HG02840 (cell line): ENCODE results near the gene GABRA1.

Experiments used
- ATAC-seq: cut with Tn5 transposase; IDR thresholded peaks from one replicate; pipeline ENCODE4 v1.9.1; 2021; ENCODE audit warnings: mild to moderate bottlenecking, moderate library complexity, moderate number of reproducible peaks; ENCODE audit not compliant: unreplicated experiment, low FRiP score

The GABRA1 gene

DNA sequence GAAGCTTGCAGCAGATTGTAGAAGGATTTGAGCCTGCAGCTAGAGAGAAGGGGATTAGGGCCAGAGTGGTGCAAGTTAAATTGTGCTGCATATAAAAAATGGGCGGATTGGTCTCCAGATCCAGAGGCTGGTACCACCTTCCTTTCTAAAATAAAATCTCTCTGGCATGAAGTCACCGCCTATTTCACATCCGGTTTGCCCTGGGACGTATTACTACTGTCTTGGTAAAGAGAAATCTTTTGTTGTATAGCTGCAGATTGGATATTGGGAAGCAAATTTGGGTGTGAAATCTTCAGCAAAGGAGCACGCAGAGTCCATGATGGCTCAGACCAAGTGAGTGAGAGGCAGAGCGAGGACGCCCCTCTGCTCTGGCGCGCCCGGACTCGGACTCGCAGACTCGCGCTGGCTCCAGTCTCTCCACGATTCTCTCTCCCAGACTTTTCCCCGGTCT, at the start of gene GABRA1:
TSS of gene GABRA1 (plus strand) at position 180 of the 451 bp plus-strand sequence. CDS start 2,691 bp downstream, outside the sequence.
- no peak for ATAC-seq

GRCh38 chr5:161799316-161799715, 48.6 kb upstream of the GABRA1 start:
- no peak for ATAC-seq

DNA sequence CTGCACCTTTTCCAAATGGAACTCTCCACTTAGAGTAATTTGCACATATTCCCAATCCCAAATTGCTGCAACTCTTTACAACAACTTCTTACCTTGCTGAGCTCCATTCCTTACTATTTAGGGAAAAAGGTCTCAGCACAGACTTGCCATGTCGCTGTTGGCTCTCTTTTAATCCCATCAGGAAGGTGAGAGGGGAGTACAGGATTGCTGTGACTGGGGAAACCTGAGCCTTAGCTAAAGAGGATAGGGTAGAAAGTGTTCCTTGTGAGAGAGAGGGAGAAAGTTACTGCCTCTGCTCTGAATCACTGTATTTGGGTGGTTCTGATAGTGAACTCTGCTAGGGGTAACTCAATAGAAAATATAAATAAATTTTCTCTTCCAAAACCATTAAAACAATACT, 43.7 kb upstream of the GABRA1 start:
- no peak for ATAC-seq

DNA sequence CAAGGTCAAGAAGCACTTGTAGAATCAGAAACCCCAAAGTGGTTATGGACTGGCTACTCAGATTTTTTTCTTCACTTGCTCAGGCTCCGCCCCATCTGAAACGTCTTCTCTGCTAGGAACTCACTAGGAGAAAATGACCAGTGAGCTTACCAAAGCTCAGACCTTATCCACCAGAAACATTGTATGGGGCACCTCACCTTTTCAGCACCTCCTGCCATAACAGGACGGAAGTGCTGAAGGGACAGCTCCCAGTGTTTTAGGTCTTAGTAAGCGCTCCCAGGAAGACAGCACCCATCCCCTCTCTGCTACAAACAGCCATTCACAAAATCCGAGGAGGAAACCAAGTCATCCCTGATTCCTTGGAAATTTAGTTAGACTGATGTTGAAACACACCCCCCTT, 1.2 kb upstream of the GABRA1 start:
- ATAC-seq, result no peak

GRCh38 chr5:161847447-161847846, 473 bp upstream of the GABRA1 start:
- no peak for ATAC-seq

DNA sequence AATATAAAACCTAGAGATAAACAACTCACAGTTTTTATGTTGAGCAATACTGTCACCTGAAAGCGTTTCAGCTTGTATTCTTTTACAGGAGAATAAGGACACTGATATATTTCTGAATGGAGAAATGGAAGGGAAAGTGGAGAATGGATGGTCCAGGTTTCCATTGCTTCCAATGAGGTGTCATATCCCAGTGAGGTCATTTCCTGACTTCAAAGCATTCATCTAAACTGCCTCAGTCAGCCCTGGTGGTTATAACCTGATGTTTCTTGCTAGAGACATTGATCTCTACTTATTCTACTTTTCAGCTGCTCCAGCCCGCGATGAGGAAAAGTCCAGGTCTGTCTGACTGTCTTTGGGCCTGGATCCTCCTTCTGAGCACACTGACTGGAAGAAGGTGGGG, 2.6 kb downstream of the GABRA1 start:
- ATAC-seq, result no peak

DNA sequence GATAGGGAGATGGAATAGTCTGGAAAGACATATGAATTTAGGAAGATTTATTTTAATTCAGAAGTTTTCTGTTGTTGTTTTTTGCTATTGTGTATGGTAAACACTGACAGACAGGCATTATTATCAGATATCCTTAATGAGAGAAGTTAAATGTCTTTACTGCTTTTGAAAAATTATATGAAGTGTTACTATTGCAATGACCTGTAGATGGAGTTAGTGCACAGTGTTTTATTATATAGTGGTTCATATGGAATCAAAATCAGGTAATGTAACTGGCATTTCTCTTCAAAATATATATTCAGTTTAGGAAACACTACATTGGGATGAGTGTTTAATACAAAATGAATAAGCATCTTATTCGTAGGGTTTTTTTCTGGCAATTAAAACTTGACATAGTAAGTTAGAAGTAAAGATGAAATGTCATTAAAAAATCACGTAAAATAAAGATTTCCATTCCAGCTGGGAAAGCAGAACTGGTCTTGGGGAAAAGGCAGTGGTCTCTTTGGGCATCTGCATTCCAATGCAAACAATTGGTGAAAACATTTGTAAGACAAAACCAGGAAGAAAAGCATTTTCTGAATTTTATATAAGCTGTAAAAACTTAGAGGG, 3.9 kb downstream of the GABRA1 start:
- no peak for ATAC-seq

DNA sequence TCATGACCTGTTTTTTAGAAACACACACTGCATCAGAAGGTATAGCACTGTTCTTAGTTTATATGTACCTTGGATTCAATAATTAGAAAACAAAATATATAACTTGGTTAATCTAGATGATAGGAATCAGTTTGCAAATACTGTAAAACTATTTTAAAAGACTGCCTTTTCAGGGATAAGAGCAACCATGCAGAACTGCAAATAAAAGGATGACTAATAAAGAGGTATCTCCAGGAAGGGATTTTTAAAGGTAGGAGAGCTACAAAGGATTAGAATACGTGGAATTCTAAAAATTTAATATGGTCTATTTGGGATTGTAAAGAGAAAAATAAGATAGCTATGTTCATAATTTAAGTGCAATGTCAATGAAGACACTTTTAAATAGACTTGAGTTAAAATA, 9.4 kb downstream of the GABRA1 start:
- no peak for ATAC-seq

DNA sequence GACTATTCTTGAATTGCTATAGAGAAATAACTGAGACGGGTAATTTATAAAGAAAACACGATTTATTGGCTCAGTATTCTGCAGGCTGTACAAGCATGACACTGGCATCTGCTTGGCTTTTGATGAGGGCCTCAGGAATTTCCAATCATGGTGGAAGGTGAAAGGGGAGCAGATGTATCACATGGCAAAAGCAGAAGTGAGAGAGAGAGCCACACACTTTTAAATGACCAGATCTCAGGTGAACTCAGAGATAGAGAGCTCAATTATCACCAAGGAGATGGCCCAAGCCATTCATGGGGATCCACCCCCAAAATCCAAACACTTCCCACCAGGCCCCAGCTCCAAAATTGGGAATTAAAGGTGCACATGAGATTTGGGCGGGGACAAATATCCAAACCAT, 15.3 kb downstream of the GABRA1 start:
- ATAC-seq, result no peak

DNA sequence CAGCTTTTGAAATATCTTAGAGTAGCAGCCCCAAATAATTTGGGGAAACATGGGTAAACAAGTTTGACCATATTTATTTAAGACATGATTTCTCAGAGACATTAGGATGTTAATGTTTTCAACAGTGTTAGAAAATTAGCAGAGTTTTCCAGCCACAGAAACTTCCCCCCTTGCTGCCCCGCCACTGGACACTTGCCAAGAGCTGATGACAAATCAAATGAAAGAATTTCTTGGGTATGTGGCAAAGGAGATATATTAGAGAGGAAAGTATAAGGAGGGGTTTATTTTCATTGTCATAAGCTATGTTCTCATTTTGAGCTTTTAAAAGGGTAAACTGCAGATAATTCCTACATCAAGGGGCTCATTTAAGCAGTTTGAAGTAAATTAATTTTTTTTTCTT, 15.9 kb downstream of the GABRA1 start:
- no peak for ATAC-seq

- ATAC-seq, result no peak
Measured at GRCh38 chr5:161865510-161865909, 17.6 kb downstream of the GABRA1 start.

DNA sequence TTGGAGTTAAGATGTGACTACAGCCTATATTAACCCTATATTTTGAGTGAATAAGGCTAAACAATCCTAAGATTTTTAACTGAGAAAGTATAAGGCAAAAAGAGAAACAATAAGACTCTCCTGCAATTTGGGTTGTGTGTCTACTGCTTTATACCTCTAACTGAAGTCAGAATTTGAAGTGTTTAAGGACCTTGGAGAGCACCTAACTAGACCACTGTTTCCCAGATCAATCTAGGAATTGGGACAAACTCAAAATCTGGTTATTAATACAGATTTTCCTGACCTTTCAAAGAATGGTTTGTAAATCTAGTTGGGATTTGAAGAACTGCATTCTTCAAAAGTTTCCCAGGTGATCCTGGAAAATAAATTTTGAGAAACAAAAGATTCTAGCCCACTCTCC, 42.1 kb downstream of the GABRA1 start:
- ATAC-seq, result no peak

GRCh38 chr5:161895514-161895913, 47.6 kb downstream of the GABRA1 start:
- no peak for ATAC-seq

GRCh38 chr5:161897033-161897432, 49.1 kb downstream of the GABRA1 start:
- no peak for ATAC-seq

GRCh38 chr5:161899590-161899989, 51.7 kb downstream of the GABRA1 start:
- no peak for ATAC-seq

GRCh38 chr5:161900981-161901380, 53.1 kb downstream of the GABRA1 start:
- ATAC-seq, result no peak

DNA sequence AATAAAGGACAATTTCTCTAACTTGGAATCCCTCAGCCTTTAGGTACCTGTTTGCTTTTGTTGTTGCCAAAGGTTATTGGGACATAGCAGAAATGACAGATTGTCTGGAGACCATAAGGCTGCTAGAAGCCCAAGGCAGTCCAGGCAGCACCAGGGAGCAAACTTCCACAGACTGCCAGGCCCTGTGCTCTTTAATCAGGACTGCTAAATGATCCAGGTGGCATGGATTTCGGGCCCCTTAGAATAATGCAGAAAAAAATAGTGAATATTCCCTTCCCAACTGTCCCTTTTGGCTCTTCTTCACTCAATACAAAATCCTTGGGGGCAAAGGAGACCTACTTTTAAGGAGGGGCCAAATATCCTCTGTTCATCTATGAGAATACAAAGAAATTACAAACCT, 73.9 kb downstream of the GABRA1 start:
- ATAC-seq, result no peak

- ATAC-seq, result no peak
Measured at GRCh38 chr5:161924270-161924669, 76.3 kb downstream of the GABRA1 start.

- ATAC-seq, result no peak
Measured at GRCh38 chr5:161925960-161926359, 78.0 kb downstream of the GABRA1 start.

DNA sequence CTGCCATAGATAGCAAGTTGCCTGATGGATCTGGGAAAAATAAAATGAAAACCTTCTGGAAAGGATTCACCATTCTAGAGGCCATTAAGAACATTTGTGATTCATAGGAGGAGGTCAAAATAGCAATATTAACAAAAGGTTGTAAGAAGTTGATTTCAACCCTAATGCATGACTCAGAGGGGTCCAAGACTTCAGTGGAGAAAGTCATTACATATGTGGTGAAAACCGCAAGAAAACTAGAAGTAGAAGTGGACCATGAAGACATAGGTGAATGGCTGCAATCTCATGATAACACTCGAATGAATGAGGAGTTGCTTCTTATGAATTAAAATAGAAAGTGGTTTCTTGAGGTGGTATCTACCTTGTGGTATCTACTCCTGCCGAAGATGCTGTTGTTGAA, 86.6 kb downstream of the GABRA1 start:
- no peak for ATAC-seq

DNA sequence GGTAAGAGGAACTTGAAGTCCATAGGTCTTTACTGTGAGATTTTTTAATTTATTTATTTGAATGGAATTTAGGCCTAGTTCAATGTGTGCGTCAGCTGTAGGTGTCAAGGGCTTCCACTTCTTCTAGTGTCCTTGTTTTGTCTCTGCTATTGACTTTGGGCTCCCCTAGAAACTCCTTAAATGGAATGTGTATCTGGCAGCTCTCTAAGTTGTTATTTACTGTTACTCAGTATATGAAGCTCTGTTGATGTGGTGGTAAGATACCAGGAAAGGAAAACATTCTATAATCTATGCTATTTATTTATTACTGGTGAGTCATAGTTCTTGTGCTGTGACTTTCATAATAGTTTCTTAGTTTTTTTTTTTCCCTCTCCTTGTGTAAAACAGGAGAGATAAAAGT, 97.1 kb downstream of the GABRA1 start:
- ATAC-seq, result no peak

GRCh38 chr5:161946911-161947310, 99.0 kb downstream of the GABRA1 start:
- ATAC-seq, result no peak
